ENCODE results near the gene BPIFB3.

The BPIFB3 gene

DNA sequence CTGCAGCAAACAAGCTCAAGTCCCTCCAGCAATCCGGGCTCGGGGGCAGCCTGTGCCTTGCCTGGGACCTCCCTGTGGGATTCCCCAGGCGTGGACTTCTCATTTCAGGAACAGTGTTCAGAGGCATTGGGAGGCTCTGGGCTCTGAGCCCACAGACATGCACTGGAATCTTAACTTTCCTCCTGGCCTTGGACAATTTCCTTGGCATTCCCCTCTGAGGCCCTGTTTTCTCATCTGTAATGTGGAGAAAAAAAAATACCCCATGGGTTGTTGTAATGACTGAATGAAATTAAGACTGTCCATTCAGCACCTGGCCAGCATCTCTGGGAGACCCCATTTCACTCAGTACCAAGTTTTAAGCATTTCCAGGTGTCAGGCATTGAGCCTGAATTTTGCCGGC lies 43.3 kb downstream of the BPIFB3 start:
- Histone ChIP-seq H4K20me1 (ENCODE audit: insufficient read depth) (no peaks in the 10 kb centered on the region), H3K27ac (no peak overlapping the region), H3K36me3 (ENCODE audit: insufficient read depth) (no peaks in the 10 kb centered on the region), H3K4me1 (ENCODE audit: low read depth, poor library complexity, severe bottlenecking) (peaks cover 4% of the 10 kb centered on the region), H3K79me2 (ENCODE audit: insufficient read depth, low read depth) (no peaks in the 10 kb centered on the region), H3K4me2 (no peak overlapping the region), H2AFZ (ENCODE audit: low read depth) (no peak overlapping the region), H3K4me3 (IDR thresholded peaks at IDR 0.05; ENCODE audit: insufficient read depth, low read depth, low read length) (no peak overlapping the region), H3K27me3 (ENCODE audit: insufficient read depth, low read depth) (no peaks in the 10 kb centered on the region), H3K9ac (no peak overlapping the region)
- TF ChIP-seq, protein P1, sequence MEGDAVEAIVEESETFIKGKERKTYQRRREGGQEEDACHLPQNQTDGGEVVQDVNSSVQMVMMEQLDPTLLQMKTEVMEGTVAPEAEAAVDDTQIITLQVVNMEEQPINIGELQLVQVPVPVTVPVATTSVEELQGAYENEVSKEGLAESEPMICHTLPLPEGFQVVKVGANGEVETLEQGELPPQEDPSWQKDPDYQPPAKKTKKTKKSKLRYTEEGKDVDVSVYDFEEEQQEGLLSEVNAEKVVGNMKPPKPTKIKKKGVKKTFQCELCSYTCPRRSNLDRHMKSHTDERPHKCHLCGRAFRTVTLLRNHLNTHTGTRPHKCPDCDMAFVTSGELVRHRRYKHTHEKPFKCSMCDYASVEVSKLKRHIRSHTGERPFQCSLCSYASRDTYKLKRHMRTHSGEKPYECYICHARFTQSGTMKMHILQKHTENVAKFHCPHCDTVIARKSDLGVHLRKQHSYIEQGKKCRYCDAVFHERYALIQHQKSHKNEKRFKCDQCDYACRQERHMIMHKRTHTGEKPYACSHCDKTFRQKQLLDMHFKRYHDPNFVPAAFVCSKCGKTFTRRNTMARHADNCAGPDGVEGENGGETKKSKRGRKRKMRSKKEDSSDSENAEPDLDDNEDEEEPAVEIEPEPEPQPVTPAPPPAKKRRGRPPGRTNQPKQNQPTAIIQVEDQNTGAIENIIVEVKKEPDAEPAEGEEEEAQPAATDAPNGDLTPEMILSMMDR (conservative IDR thresholded peaks at IDR 0.05; ENCODE audit: low read depth, low read length): no peak

DNA sequence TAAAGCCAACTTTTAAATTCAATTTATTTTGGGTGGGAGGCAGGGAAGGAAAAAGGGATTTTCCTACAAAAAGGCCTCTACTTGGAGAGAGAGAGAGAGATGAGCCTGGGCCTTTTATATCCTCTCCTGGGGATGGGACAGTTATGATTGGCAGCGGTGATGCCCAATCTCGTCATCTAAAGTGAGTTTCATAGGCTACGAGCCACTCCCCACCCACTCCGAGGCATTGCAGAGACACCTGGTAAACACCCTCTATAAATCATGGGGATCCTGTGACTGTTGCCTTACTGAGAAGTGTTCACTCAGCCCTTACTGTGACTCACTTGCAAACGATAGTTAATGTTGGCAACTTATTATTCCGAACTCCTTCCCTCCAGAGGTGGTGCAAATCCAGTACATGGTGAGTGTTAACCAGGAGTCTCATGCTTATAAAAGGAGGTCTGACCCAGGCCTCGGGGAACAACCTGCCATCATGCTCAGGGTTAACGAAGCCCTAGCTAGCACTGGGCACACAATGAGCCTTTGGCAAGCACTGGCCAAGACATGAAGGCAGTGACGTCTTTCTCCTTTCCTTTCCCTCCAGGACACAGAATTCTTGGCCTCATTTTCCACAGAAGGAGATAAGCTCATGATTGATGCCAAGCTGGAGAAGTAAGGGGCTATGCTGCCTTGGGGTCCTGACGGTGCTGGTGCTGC lies 46.3 kb downstream of the BPIFB3 start:
- H3K4me1 ChIP-seq (ENCODE audit: low read depth, poor library complexity, severe bottlenecking): peaks cover 4% of the 10 kb centered on the region

DNA sequence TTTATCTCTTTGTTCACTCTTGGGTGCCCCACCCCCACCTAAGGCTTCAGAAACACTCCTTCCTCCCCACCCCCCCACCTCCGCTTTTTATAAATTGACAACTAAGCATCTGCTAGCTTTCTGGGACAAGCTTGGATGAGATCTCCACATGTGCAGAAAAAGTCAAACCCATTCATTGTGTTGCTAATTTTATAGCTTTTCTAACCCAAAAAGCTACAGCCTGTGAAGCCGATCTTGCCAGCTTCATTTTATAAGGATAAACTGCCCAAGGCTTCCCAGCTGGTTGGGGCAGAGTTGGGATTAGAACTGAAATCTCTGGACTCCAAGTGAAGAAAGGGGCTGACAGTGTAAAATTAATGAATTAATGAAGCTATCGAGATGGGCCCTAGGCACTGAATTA lies 49.9 kb downstream of the BPIFB3 start:
- Histone ChIP-seq H3K4me1 (ENCODE audit: low read depth, poor library complexity, severe bottlenecking) (no peaks in the 10 kb centered on the region), H3K79me2 (ENCODE audit: insufficient read depth, low read depth) (no peaks in the 10 kb centered on the region), H2AFZ (ENCODE audit: low read depth) (no peak overlapping the region), H4K20me1 (ENCODE audit: insufficient read depth) (no peaks in the 10 kb centered on the region), H3K27me3 (ENCODE audit: insufficient read depth, low read depth) (no peaks in the 10 kb centered on the region), H3K27ac (no peak overlapping the region), H3K4me3 (IDR thresholded peaks at IDR 0.05; ENCODE audit: insufficient read depth, low read depth, low read length) (no peak overlapping the region), H3K36me3 (ENCODE audit: insufficient read depth) (no peaks in the 10 kb centered on the region), H3K4me2 (no peak overlapping the region), H3K9ac (no peak overlapping the region)
- TF ChIP-seq, protein P1 (conservative IDR thresholded peaks at IDR 0.05; ENCODE audit: low read depth, low read length): no peak

More for the DNA sequence above, 46.3 kb downstream of the BPIFB3 start:
- no peak overlapping the region for H3K9ac ChIP-seq
- H3K4me3 ChIP-seq (IDR thresholded peaks at IDR 0.05; ENCODE audit: insufficient read depth, low read depth, low read length): no peak overlapping the region
- no peaks in the 10 kb centered on the region for H3K36me3 ChIP-seq (ENCODE audit: insufficient read depth)
- no peaks in the 10 kb centered on the region for H4K20me1 ChIP-seq (ENCODE audit: insufficient read depth)
- H3K27me3 ChIP-seq (ENCODE audit: insufficient read depth, low read depth): no peaks in the 10 kb centered on the region
- no peak overlapping the region for H3K27ac ChIP-seq
- no peak overlapping the region for H3K4me2 ChIP-seq
- H3K79me2 ChIP-seq (ENCODE audit: insufficient read depth, low read depth): no peaks in the 10 kb centered on the region
- TF ChIP-seq, protein P1 (conservative IDR thresholded peaks at IDR 0.05; ENCODE audit: low read depth, low read length): no peak
- no peak overlapping the region for H2AFZ ChIP-seq (ENCODE audit: low read depth)

DNA sequence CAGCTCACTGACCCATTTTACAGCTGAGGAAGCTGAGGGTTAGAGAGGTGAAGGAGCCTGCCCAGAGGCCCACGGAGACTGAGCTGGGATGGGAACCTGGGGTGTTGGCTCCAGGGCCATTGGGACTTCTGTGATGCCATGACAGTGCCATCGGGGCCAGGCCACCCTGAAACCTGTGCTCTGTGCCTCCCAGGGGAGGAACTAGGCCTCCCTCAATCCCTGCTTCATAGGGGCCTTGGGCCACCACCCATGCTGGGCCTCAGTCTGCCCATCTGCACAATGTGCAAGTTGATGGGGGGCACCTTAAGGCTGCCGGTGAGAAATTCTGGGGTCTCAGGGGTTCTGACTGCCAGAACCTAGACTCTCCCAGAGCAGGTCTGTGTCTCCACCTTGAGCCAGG lies 50.6 kb downstream of the BPIFB3 start:
- H3K4me3 ChIP-seq (IDR thresholded peaks at IDR 0.05; ENCODE audit: insufficient read depth, low read depth, low read length): no peak overlapping the region
- no peaks in the 10 kb centered on the region for H3K4me1 ChIP-seq (ENCODE audit: low read depth, poor library complexity, severe bottlenecking)
- no peaks in the 10 kb centered on the region for H3K36me3 ChIP-seq (ENCODE audit: insufficient read depth)
- H3K4me2 ChIP-seq: no peak overlapping the region
- TF ChIP-seq, protein P1 (conservative IDR thresholded peaks at IDR 0.05; ENCODE audit: low read depth, low read length): no peak
- H3K27ac ChIP-seq: no peak overlapping the region
- no peak overlapping the region for H3K9ac ChIP-seq
- no peaks in the 10 kb centered on the region for H3K27me3 ChIP-seq (ENCODE audit: insufficient read depth, low read depth)
- no peaks in the 10 kb centered on the region for H4K20me1 ChIP-seq (ENCODE audit: insufficient read depth)
- no peaks in the 10 kb centered on the region for H3K79me2 ChIP-seq (ENCODE audit: insufficient read depth, low read depth)
- H2AFZ ChIP-seq (ENCODE audit: low read depth): no peak overlapping the region

All from KMS-11 (cell line).